ENCODE results near the gene RBL1.

- TF ChIP-seq POLR2AphosphoS5 (IDR thresholded peaks at IDR 0.05; ENCODE audit: low read depth, low read length) = no peak
- TF ChIP-seq SIN3A (IDR thresholded peaks at IDR 0.05; ENCODE audit: borderline replicate concordance, insufficient read depth, low read length) = no peak
- no peak for TF ChIP-seq TAF1 (IDR thresholded peaks at IDR 0.05; ENCODE audit: borderline replicate concordance, insufficient read depth, low read length)
- no peak for TF ChIP-seq REST (IDR thresholded peaks at IDR 0.05; ENCODE audit: insufficient read depth in 1 of 2, low read depth in 2 of 2, low read length in 2 of 2)
These were observed 49.1 kb upstream of the RBL1 start for GRCh38 chr20:37144856-37145404.
